B cell (primary cell): ENCODE measurements around the gene TNRC6B.

Experiments used
- CTCF ChIP-seq: fragments of 200-600 bp; IDR thresholded peaks from one replicate; pipeline ENCODE4 v1.8.0; 2022; ENCODE audit warnings: antibody characterized with exemption, mild to moderate bottlenecking
- EZH2 ChIP-seq: IDR thresholded peaks from 2 replicates; pipeline ENCODE4 v1.6.1; 2012; ENCODE audit warnings: borderline replicate concordance, low read depth, mild to moderate bottlenecking, moderate library complexity, low read length; ENCODE audit not compliant: insufficient read depth, poor library complexity, severe bottlenecking

DNA sequence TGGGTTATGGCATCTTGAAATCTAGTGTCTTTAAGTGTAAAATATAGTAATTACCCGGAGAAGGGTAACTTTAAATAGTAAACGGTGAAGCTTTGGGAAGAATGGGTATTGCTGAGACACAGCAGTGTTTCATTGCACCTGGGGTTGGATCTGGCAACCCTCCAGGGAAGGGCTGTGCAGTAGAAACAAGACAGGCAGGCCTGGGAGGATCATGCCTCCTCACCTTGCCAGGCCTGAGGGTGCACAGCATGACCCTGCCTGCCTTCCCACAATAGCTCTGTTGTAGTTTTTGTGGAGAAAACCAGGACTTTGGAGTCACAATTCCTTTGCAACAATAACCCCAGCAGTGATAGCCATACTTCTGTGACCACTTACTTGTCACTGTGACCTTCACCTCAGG lies 104.0 kb downstream of the TNRC6B start:
- TF ChIP-seq CTCF (no peak), EZH2 (no peak)
